ENCODE data around the gene UBTD2.

- TF ChIP-seq POLR2A (IDR thresholded peaks at IDR 0.05) = peak in 2 of 3 donors; percentile 31 to 39
- TF ChIP-seq CTCF (IDR thresholded peaks at IDR 0.05) = no peak
These were observed 38.7 kb upstream of the UBTD2 start for GRCh38 chr5:172322028-172322965.
